ENCODE measurements around the gene COX15.

DNA sequence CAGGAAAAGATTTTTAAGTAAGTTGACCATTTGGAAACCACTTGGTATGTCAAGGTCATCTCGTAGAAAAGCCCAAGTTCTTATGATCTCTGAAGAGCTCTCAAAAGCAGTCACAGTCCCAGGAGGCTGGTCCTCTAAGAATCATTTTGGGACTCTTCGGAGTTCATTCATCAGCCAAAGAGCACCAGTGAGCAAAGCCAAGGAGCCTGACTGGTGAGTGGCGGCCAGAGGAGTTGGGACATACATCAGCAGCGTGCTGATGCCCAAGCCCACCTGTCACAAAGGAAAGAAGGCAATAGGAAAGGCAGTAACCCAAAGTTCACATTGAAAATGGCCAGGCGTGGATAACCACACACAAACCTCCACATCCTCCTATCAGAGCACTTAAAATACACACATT is 17.5 kb downstream of the COX15 start:
- TF ChIP-seq, protein P1, sequence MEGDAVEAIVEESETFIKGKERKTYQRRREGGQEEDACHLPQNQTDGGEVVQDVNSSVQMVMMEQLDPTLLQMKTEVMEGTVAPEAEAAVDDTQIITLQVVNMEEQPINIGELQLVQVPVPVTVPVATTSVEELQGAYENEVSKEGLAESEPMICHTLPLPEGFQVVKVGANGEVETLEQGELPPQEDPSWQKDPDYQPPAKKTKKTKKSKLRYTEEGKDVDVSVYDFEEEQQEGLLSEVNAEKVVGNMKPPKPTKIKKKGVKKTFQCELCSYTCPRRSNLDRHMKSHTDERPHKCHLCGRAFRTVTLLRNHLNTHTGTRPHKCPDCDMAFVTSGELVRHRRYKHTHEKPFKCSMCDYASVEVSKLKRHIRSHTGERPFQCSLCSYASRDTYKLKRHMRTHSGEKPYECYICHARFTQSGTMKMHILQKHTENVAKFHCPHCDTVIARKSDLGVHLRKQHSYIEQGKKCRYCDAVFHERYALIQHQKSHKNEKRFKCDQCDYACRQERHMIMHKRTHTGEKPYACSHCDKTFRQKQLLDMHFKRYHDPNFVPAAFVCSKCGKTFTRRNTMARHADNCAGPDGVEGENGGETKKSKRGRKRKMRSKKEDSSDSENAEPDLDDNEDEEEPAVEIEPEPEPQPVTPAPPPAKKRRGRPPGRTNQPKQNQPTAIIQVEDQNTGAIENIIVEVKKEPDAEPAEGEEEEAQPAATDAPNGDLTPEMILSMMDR (IDR thresholded peaks at IDR 0.05) = no peak
- TF ChIP-seq POLR2A (IDR thresholded peaks at IDR 0.05) (no peak), POLR2AphosphoS5 (IDR thresholded peaks at IDR 0.05) (no peak), EP300 (IDR thresholded peaks at IDR 0.05) (no peak)

All from suprapubic skin (tissue), 4 donors.